SH-SY5Y (cell line): Measurements from ENCODE around the gene NOXA1.

Experiments
- GATA2 ChIP-seq: IDR thresholded peaks from 2 replicates; pipeline ENCODE4 v1.6.1; 2011; ENCODE audit warnings: mild to moderate bottlenecking, low read depth, low read length
- GATA3 ChIP-seq: IDR thresholded peaks from 2 replicates; pipeline ENCODE4 v1.6.1; 2011; ENCODE audit warnings: low read depth, mild to moderate bottlenecking, low read length, moderate library complexity

- TF ChIP-seq GATA2 = no peak
- no peak for TF ChIP-seq GATA3
These were observed 34.4 kb downstream of the NOXA1 start for GRCh38 chr9:137457406-137458193.
